GM19468 (cell line): ENCODE measurements around the gene FATE1.
"Not testable (repeated sequence)": the region's sequence is repeated elsewhere in the genome, so short reads cannot be mapped to it uniquely, and the experiment has no call there.

ENCODE experiments used
- ATAC-seq: cut with Tn5 transposase; IDR thresholded peaks from one replicate; pipeline ENCODE4 v1.9.1; 2021; ENCODE audit warnings: mild to moderate bottlenecking, moderate library complexity, moderate number of reproducible peaks; ENCODE audit not compliant: unreplicated experiment; ENCODE audit errors: extremely low read depth

The FATE1 gene, protein sequence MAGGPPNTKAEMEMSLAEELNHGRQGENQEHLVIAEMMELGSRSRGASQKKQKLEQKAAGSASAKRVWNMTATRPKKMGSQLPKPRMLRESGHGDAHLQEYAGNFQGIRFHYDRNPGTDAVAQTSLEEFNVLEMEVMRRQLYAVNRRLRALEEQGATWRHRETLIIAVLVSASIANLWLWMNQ

GRCh38 chrX:151715752-151716151 lies at the start of gene FATE1:
Gene FATE1, plus strand, starts transcription at chrX:151716035. Its CDS starts 85 bp downstream, at chrX:151716120.
- no peak for ATAC-seq

DNA sequence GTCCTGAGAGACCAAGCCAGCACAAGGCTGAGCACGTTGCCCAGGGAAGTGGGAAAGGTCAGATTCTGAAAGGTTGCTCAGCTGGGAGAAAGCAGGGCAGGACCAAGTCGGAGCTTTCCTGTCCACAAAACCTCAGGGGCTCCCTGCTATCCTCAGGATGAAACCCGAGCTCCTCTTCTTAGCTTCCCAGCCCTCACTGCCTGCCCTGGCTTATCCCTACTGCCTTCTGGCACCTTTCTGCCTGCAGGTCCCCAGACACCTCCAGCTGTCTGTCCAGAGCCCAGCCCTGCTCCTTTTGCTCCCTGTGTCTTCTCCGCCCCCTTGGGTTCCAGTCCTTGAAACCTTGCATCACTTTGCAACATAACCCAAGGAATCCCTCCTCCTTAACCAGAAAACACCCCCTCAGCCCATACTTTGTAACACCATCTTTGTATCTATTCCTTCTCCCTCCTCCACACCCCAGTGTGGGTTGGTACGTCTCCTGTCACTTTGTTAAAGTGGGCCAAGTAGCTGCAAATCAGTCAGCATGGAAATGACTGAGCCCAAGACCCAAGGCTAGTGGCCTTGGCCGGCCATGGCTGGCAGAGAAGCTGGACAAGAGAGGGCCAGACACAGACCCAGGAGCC lies 40.6 kb upstream of the FATE1 start:
- no peak for ATAC-seq

- no peak for ATAC-seq
Observed at GRCh38 chrX:151676196-151676595, 39.6 kb upstream of the FATE1 start.

DNA sequence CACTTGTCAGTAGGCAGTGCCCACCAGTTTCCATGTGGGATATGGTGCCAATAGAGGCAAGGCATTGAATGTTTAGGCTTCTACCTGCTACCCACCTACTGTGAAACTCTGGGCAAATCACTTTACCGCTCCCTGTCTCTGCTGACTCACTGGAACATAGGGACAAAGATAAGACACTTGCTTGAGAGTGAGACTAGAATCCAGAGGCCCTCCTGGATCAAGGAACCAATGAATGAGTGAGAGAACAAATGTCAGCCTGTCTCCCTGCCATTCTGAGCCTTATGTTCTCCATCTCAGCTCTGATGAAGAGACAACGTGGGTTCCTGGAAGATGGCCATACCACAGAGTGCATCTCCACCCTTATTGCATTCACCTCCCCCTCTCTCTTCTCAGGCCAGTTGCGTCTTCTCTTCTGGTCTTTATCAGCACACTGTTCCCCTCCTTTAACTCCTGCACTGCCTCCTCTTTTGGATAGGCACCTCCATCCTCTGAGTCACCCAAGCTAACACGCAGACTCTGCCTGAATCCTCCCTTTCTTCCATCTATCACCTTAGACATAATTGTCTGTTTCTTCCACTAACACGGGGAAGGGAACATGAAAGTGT lies 35.9 kb upstream of the FATE1 start:
- ATAC-seq = no peak

GRCh38 chrX:151680805-151681204 lies 35.0 kb upstream of the FATE1 start:
- ATAC-seq = peak; percentile 58

GRCh38 chrX:151687635-151688034 lies 28.2 kb upstream of the FATE1 start:
- ATAC-seq = no peak

- no peak for ATAC-seq
Observed at GRCh38 chrX:151688695-151689094, 27.1 kb upstream of the FATE1 start.

- no peak for ATAC-seq
Observed at GRCh38 chrX:151692825-151693224, 23.0 kb upstream of the FATE1 start.

GRCh38 chrX:151694121-151694520 lies 21.7 kb upstream of the FATE1 start:
- ATAC-seq = no peak

GRCh38 chrX:151694661-151695582 lies 20.9 kb upstream of the FATE1 start, which contains the start of gene PRRG3:
Gene PRRG3, plus strand, starts transcription at chrX:151695458. Its CDS starts 3,357 bp downstream, at chrX:151698815.
- ATAC-seq = no peak

- ATAC-seq = no peak
Observed at GRCh38 chrX:151695583-151696340, 20.1 kb upstream of the FATE1 start.

- not testable (repeated sequence) for ATAC-seq
Observed at GRCh38 chrX:151697082-151697481, 18.8 kb upstream of the FATE1 start.

DNA sequence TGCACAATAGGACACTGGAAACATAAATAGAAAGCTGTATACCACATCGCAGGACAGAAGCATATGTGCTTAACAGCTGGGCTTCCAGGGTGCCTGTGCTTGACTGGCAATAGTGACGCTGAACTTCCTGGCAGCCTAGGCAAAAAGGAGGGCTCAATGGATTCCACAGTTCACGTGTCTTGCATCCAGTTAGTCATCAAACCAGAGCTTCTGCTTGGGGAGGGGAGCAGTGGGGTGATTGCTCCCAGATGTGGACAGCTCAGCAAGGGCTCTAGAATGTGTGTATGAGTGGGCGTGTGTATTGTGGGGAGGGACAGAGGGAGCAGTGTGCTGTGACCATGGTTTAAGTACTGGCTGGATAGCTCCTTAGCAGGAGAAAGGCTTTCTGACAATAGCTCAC lies 18.3 kb upstream of the FATE1 start:
- ATAC-seq = no peak

DNA sequence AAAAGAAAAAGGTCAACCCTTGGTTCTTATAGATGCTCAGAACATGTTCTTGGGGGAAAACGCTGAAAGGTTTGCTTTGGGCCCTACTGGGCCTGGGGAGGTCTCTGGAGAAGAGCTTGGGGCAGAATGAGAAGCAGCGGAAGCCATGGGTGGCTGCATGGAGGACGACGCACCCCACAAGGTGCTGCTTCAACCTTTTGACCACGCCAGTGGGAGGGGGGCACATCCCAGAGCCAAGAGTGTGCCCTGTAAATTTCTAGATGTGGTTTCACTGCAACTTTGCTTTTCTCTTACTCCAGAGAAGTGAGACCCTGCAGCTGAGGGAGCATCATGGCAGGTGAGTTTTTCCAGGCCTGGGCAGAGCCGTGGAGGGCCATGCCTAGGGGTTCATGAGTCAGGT lies 17.4 kb upstream of the FATE1 start:
- no peak for ATAC-seq

DNA sequence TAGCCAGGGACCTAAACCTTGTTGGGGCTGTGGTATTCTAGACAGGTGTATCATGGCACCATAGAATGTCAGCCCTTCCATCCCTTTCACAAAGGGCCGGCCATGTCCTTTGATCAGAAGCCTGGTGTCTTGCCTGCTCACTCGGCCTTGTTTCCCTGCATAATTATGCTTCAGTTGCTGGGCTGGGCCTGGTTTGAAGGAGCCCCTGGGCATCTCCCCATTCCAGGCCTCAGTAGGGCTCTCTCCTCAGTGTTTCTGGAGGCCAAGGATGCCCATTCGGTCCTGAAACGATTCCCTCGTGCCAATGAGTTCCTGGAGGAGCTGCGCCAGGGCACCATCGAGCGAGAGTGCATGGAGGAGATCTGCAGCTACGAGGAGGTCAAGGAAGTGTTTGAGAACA lies 16.1 kb upstream of the FATE1 start:
- no peak for ATAC-seq

- no peak for ATAC-seq
Observed at GRCh38 chrX:151700581-151700980, 15.3 kb upstream of the FATE1 start.

DNA sequence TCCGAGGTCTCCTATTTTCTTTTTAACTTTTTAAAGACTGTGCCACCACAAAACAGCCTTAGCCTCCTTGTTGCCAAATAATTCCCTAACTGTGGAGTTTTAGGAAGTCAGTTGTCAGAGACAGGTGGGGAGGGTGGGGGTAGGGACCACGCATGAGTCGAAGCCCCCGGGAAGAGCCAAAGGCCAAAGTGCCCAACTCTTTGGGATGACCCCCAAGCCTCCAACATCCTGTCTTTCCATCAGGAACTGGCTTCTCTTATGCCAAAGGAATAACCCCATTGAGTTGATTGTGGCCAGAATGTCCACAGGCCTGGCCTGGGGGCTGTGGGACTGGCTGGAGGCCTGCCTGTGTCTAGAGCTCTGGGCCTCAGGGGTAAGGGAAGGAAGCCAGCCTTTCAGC lies 14.8 kb upstream of the FATE1 start:
- ATAC-seq = no peak

GRCh38 chrX:151701531-151701930 lies 14.3 kb upstream of the FATE1 start:
- no peak for ATAC-seq

DNA sequence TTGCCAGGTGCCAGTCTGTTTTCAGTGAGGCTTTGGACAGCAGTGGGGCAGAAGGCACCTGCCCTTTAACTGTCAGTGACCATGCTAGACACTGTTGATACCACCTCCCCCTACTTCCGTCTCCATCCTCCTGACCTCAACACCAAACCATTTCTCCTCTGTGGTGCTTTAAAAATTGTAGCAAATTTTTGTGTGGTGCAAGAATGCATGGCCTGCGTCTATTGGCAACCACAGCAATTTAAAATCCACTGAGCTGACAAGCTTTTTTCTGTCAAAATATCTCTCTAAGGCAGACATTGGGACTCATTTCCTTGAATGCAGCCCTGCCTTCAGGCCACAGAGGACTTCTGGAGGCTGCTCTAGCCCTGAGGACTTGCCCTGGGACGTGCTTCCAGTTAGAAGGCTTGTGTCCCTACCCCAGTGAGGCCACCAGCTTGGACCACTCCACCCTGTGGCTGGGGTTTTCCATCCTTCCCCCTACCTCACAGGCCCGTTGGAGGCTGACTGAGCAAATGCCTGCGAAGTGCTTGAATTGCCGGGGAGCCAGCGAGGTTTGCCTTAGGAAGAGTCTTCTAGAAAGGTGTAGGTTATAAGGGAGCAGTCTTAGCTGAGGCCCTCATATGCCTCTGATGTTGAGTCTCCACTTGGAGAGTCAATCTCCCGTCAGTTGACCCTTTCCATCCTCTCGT lies 13.7 kb upstream of the FATE1 start:
- ATAC-seq = no peak
